Memory B cell (primary cell): ENCODE measurements around the gene NCOA5.
A peak's percentile ranks its signal among the peaks of the same experiment; 100 is the strongest.

Experiments
- ATAC-seq: fragments of 150-1000 bp; cut with Tn5 transposase; 2 replicates; pipeline ENCODE4 v1.10.0; 2021; ENCODE audit warnings: low read depth, mild to moderate bottlenecking, moderate library complexity
- DNase-seq, 2 donors: peaks; one replicate each; pipeline ENCODE4 v3.0.0; 2022; ENCODE audit warnings: low spot score in 2 of 2
- H3K27ac Mint-ChIP-seq: one replicate; pipeline ENCODE4 v1.8.0; 2022; ENCODE audit warnings: mild to moderate bottlenecking, moderate library complexity, mixed read lengths
- H3K27me3 Mint-ChIP-seq: one replicate; pipeline ENCODE4 v1.8.0; 2022; ENCODE audit warnings: mixed read lengths
- H3K36me3 Mint-ChIP-seq: one replicate; pipeline ENCODE4 v1.8.0; 2022; ENCODE audit warnings: mild to moderate bottlenecking, mixed read lengths
- H3K4me1 Mint-ChIP-seq: one replicate; pipeline ENCODE4 v1.8.0; 2022; ENCODE audit warnings: mixed read lengths
- H3K4me3 Mint-ChIP-seq: one replicate; pipeline ENCODE4 v1.8.0; 2022; ENCODE audit warnings: mild to moderate bottlenecking, moderate library complexity, mixed read lengths
- H3K9me3 Mint-ChIP-seq: one replicate; pipeline ENCODE4 v1.8.0; 2022; ENCODE audit warnings: mixed read lengths

NCOA5 gene

GRCh38 chr20:46126440-46127056 lies 36.8 kb upstream of the NCOA5 start:
- peaks cover 49% of the 10 kb centered on the region for H3K4me1 Mint-ChIP-seq
- H3K4me3 Mint-ChIP-seq = no peak overlapping the region
- peaks cover 38% of the 10 kb centered on the region for H3K36me3 Mint-ChIP-seq
- no peaks in the 10 kb centered on the region for H3K9me3 Mint-ChIP-seq
- ATAC-seq (no peak), DNase-seq (no peak)
- no peaks in the 10 kb centered on the region for H3K27me3 Mint-ChIP-seq
- H3K27ac Mint-ChIP-seq = peak overlapping the region; percentile 30

DNA sequence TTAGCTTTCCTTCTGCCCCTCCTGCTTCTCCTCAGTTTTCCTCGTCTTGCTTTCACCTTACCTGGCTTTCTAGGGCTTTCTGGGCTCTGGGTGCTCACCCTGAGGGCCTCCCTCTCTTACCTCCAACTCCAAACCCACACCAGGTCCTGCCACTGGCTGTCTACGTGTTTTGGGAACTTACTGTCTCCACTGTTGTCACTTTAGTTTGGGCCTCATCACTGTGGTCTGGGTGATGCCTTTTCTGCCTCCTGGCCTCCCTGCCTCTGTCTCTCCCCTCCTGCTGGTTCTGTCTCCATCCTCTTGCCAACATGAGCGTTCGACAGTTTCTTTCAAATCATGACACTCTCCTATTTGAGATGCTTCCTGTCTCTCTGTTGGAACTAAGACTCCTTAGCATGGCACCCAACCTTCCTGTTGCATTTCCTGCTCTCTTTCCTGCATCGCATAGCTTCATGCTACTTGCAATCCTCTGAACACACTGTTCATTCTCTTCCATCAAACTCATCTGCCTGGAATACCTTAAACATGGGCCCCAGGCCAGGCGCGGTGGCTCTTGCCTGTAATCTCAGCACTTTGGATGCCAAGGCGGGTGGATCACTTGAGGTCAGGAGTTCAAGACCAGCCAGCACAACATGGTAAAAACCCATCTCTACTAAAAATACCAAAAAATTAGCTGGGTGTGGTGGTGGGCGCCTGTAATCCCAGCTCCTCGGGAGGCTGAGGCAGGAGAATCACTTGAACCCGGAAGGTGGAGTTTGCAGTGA lies 33.9 kb upstream of the NCOA5 start:
- peak overlapping the region; percentile 31 for H3K27ac Mint-ChIP-seq
- H3K9me3 Mint-ChIP-seq = no peaks in the 10 kb centered on the region
- peaks cover 42% of the 10 kb centered on the region for H3K36me3 Mint-ChIP-seq
- peaks cover 42% of the 10 kb centered on the region for H3K4me1 Mint-ChIP-seq
- ATAC-seq (no peak), DNase-seq (no peak)
- peak overlapping the region; percentile 0 for H3K4me3 Mint-ChIP-seq
- H3K27me3 Mint-ChIP-seq = no peaks in the 10 kb centered on the region

GRCh38 chr20:46122516-46123481 lies 33.0 kb upstream of the NCOA5 start:
- Mint-ChIP-seq H3K9me3 (no peaks in the 10 kb centered on the region), H3K27me3 (no peaks in the 10 kb centered on the region)

DNA sequence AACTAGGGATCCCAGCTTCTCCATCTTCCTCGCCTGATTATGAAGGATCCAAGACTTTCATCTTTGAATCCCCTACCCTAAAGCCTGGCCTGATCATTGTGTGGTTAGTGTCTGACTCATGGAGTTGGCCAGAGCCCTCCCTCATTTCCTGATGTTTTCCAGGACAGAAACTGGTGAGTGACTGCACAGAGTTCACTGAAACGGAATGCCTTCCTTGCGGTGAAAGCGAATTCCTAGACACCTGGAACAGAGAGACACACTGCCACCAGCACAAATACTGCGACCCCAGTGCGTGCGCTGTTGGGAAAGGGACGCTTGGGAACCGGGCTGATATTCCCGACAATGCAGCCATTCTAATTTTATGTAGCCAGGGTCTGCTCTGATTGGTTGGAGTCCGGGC lies 32.3 kb upstream of the NCOA5 start:
- no peaks in the 10 kb centered on the region for H3K27me3 Mint-ChIP-seq
- peak overlapping the region; percentile 20 for H3K27ac Mint-ChIP-seq
- ATAC-seq = no peak
- H3K4me1 Mint-ChIP-seq = peaks cover 43% of the 10 kb centered on the region
- peak overlapping the region; percentile 100 for H3K4me3 Mint-ChIP-seq
- H3K9me3 Mint-ChIP-seq = no peaks in the 10 kb centered on the region
- no peak for DNase-seq
- peaks cover 37% of the 10 kb centered on the region for H3K36me3 Mint-ChIP-seq

More at GRCh38 chr20:46122516-46123481, 33.0 kb upstream of the NCOA5 start:
- Mint-ChIP-seq H3K4me1 (peaks cover 39% of the 10 kb centered on the region), H3K27ac (peak overlapping the region; percentile 31), H3K4me3 (peak overlapping the region; percentile 100), H3K36me3 (peaks cover 41% of the 10 kb centered on the region)
- no peak for ATAC-seq
- no peak for DNase-seq

- no peak for DNase-seq
- Mint-ChIP-seq H3K36me3 (peaks cover 32% of the 10 kb centered on the region), H3K27ac (peak overlapping the region; percentile 99), H3K4me1 (peaks cover 38% of the 10 kb centered on the region), H3K4me3 (peak overlapping the region; percentile 100), H3K27me3 (no peaks in the 10 kb centered on the region), H3K9me3 (no peaks in the 10 kb centered on the region)
- ATAC-seq = no peak
Measured at GRCh38 chr20:46121184-46121930, 31.6 kb upstream of the NCOA5 start.

DNA sequence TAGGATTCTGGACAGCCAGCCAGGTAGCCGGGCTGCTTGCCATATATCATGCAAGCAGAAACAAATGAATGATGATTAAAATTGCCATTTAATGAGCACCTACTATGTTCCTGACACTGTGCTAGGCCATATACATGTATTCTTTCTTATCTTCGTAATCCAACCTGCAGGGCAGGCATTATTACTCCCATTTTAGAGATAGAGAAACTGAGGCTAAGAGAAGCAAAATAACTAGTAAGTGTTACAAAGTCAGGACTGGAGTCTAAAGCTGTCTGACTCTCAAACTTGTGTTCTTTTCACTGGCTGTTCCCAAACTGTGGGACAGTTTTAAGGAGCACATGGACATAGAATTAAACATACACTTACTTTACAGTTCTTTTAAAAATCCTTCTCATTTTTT lies 30.4 kb upstream of the NCOA5 start:
- H3K4me1 Mint-ChIP-seq = peaks cover 34% of the 10 kb centered on the region
- no peaks in the 10 kb centered on the region for H3K9me3 Mint-ChIP-seq
- H3K36me3 Mint-ChIP-seq = peaks cover 25% of the 10 kb centered on the region
- H3K27ac Mint-ChIP-seq = peak overlapping the region; percentile 99
- DNase-seq = no peak
- no peaks in the 10 kb centered on the region for H3K27me3 Mint-ChIP-seq
- H3K4me3 Mint-ChIP-seq = peak overlapping the region; percentile 100
- no peak for ATAC-seq

GRCh38 chr20:46119547-46119946 lies 29.8 kb upstream of the NCOA5 start:
- no peaks in the 10 kb centered on the region for H3K9me3 Mint-ChIP-seq
- H3K36me3 Mint-ChIP-seq = peaks cover 25% of the 10 kb centered on the region
- ATAC-seq (no peak), DNase-seq (no peak)
- peak overlapping the region; percentile 99 for H3K27ac Mint-ChIP-seq
- H3K27me3 Mint-ChIP-seq = no peaks in the 10 kb centered on the region
- H3K4me3 Mint-ChIP-seq = peak overlapping the region; percentile 100
- peaks cover 37% of the 10 kb centered on the region for H3K4me1 Mint-ChIP-seq

- H3K4me3 Mint-ChIP-seq = peak overlapping the region; percentile 100
- peak overlapping the region; percentile 99 for H3K27ac Mint-ChIP-seq
- DNase-seq (peak in 1 of 2 donors; percentile 67), ATAC-seq (peak; percentile 73)
- no peaks in the 10 kb centered on the region for H3K9me3 Mint-ChIP-seq
- no peaks in the 10 kb centered on the region for H3K27me3 Mint-ChIP-seq
- peaks cover 22% of the 10 kb centered on the region for H3K36me3 Mint-ChIP-seq
- peaks cover 38% of the 10 kb centered on the region for H3K4me1 Mint-ChIP-seq
Measured at GRCh38 chr20:46119028-46119546, 29.3 kb upstream of the NCOA5 start.

- H3K4me1 Mint-ChIP-seq = peaks cover 39% of the 10 kb centered on the region
- ATAC-seq (peak; percentile 39), DNase-seq (peak; percentile 48 to 61)
- peak overlapping the region; percentile 99 for H3K27ac Mint-ChIP-seq
- H3K27me3 Mint-ChIP-seq = no peaks in the 10 kb centered on the region
- H3K4me3 Mint-ChIP-seq = peak overlapping the region; percentile 100
- H3K36me3 Mint-ChIP-seq = peaks cover 18% of the 10 kb centered on the region
- no peaks in the 10 kb centered on the region for H3K9me3 Mint-ChIP-seq
Measured at GRCh38 chr20:46118481-46119020, 28.8 kb upstream of the NCOA5 start.

GRCh38 chr20:46117704-46118467 lies 28.1 kb upstream of the NCOA5 start, which contains the start of gene CD40:
Gene CD40, plus strand, starts transcription at chr20:46118314. Its CDS starts 30 bp downstream, at chr20:46118344.
- DNase-seq = peak; percentile 86 to 87
- H3K36me3 Mint-ChIP-seq = peaks cover 13% of the 10 kb centered on the region
- no peaks in the 10 kb centered on the region for H3K27me3 Mint-ChIP-seq
- ATAC-seq = peak; percentile 69
- H3K27ac Mint-ChIP-seq = peak within 1 kb of the TSS; percentile 99
- no peaks in the 10 kb centered on the region for H3K9me3 Mint-ChIP-seq
- peak within 1 kb of the TSS; percentile 100 for H3K4me3 Mint-ChIP-seq
- H3K4me1 Mint-ChIP-seq = peaks cover 36% of the 10 kb centered on the region

DNA sequence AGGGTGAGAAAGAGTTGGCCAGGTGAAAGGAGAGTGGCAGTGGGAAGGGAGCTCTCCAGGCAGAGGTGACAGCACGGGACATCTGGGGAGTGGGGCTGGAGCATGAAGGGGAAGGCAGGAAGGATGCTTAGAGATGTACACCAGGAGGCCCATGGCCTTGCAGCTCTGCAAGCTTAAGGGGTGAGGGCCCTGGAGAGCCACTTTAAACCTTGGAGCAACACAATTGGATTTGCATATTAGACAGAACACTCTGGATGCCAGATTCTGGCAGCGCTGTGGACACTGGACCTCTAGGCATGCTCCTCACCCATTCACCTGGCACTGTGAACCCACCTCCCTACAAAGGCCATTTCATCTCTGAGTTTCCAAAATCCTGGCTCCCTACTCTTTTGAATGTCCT lies 24.7 kb upstream of the NCOA5 start:
- peaks cover 3% of the 10 kb centered on the region for H3K36me3 Mint-ChIP-seq
- H3K27ac Mint-ChIP-seq = no peak overlapping the region
- H3K9me3 Mint-ChIP-seq = no peaks in the 10 kb centered on the region
- no peaks in the 10 kb centered on the region for H3K27me3 Mint-ChIP-seq
- ATAC-seq (no peak), DNase-seq (no peak)
- no peak overlapping the region for H3K4me3 Mint-ChIP-seq
- H3K4me1 Mint-ChIP-seq = peaks cover 33% of the 10 kb centered on the region

GRCh38 chr20:46113113-46113470 lies 23.3 kb upstream of the NCOA5 start:
- Mint-ChIP-seq H3K27me3 (no peaks in the 10 kb centered on the region), H3K36me3 (peaks cover under 1% of the 10 kb centered on the region), H3K27ac (no peak overlapping the region), H3K4me1 (peaks cover 39% of the 10 kb centered on the region), H3K9me3 (no peaks in the 10 kb centered on the region), H3K4me3 (no peak overlapping the region)
- no peak for ATAC-seq
- no peak for DNase-seq
